T-cell (primary cell): ENCODE results near the gene LTC4S. TPM values are rescaled to one million over a fixed set of nuclear protein-coding genes. Genes with fewer than 3 reads are reported as not detected.
"Not testable (repeated sequence)": the region's sequence is repeated elsewhere in the genome, so short reads cannot be mapped to it uniquely, and the experiment has no call there.

ENCODE experiments used
- ATAC-seq, 4 experiments: fragments of 200-7000 bp in 3 of 4; fragments of 150-1000 bp in 1 of 4; cut with Tn5 transposase; replicated peaks in 1 of 4; 1 replicate in 3 of 4; 2 replicates in 1 of 4; pipeline ENCODE4 v1.10.0; 2021; ENCODE audit warnings: moderate library complexity in 3 of 4, mild to moderate bottlenecking in 2 of 4, moderate number of reproducible peaks in 1 of 4
- CTCF ChIA-PET, 2 donors: fragments of 300-600 bp; sonication (Branson Sonifier 250); formaldehyde crosslinking; loops; one replicate each; lab custom pipeline; 2022; ENCODE audit warnings: antibody characterized with exemption in 2 of 2; lab: Charles Lee
- POLR2A ChIA-PET, 2 donors: fragments of 300-600 bp; sonication (Branson Sonifier 250); formaldehyde crosslinking; loops; one replicate each; lab custom pipeline; 2022; ENCODE audit warnings: antibody characterized with exemption in 2 of 2; lab: Charles Lee
- DNase-seq, 35 experiments: peaks; one replicate each; pipeline versions ENCODE4 v3.0.0 to v3.0.0-alpha.2; 2013 to 2023
- H3K27ac ChIP-seq: one replicate; pipeline ENCODE4 v1.5.1; 2013; ENCODE audit warnings: low read length
- H3K27me3 ChIP-seq, 2 experiments: replicated peaks in 1 of 2; 1 replicate in 1 of 2; 2 replicates in 1 of 2; pipeline versions ENCODE4 v1.6.1 to v1.7.0; 2013; ENCODE audit warnings: low read length in 1 of 2, mixed read lengths in 1 of 2; ENCODE audit not compliant: control insufficient read depth in 2 of 2, insufficient read depth in 2 of 2; ENCODE audit errors: extremely low read depth in 1 of 2
- H3K36me3 ChIP-seq, 2 donors: 1 replicate in 1 of 2; 2 replicates in 1 of 2; pipeline versions ENCODE4 v1.6.1 to v1.7.0; 2013; ENCODE audit warnings: low read length in 1 of 2; ENCODE audit not compliant: control insufficient read depth in 2 of 2, insufficient read depth in 1 of 2; ENCODE audit errors: extremely low read depth in 1 of 2
- H3K4me1 ChIP-seq, 2 experiments: 1 replicate in 1 of 2; 2 replicates in 1 of 2; pipeline versions ENCODE4 v1.6.1 to v1.7.0; 2013; ENCODE audit warnings: low read length in 2 of 2, mixed read lengths in 1 of 2; ENCODE audit not compliant: insufficient read depth in 2 of 2, control insufficient read depth in 1 of 2; ENCODE audit errors: extremely low read depth in 1 of 2
- H3K4me3 ChIP-seq, 2 donors: 1 replicate in 1 of 2; 2 replicates in 1 of 2; pipeline versions ENCODE4 v1.5.1 to v1.7.0; 2013; ENCODE audit warnings: mild to moderate bottlenecking in 2 of 2, low read length in 1 of 2, moderate library complexity in 1 of 2; ENCODE audit not compliant: control insufficient read depth in 1 of 2; ENCODE audit errors: extremely low read depth in 1 of 2
- H3K9me3 ChIP-seq: 2 replicates; pipeline ENCODE4 v1.7.0; 2013
- H3K27ac Mint-ChIP-seq, 2 donors: one replicate each; pipeline ENCODE4 v1.8.0; 2020 to 2021; ENCODE audit warnings: mild to moderate bottlenecking in 2 of 2, mixed read lengths in 2 of 2
- H3K27me3 Mint-ChIP-seq, 2 donors: one replicate each; pipeline ENCODE4 v1.8.0; 2021 to 2022; ENCODE audit warnings: mixed read lengths in 2 of 2
- H3K36me3 Mint-ChIP-seq: one replicate; pipeline ENCODE4 v1.8.0; 2021; ENCODE audit warnings: mixed read lengths
- H3K4me1 Mint-ChIP-seq, 3 donors: one replicate each; pipeline ENCODE4 v1.8.0; 2020 to 2022; ENCODE audit warnings: mixed read lengths in 3 of 3, mild to moderate bottlenecking in 1 of 3
- H3K4me3 Mint-ChIP-seq, 3 donors: one replicate each; pipeline ENCODE4 v1.8.0; 2020 to 2022; ENCODE audit warnings: mild to moderate bottlenecking in 3 of 3, mixed read lengths in 3 of 3, moderate library complexity in 3 of 3
- H3K9me3 Mint-ChIP-seq, 3 donors: one replicate each; pipeline ENCODE4 v1.8.0; 2020 to 2022; ENCODE audit warnings: mixed read lengths in 3 of 3
- WGBS: methylation state at CpG from one replicate; pipeline ENCODE4 v1.1.5; 2013; ENCODE audit warnings: missing lambda C conversion rate; ENCODE audit not compliant: insufficient coverage; 5-methylcytosine and 5-hydroxymethylcytosine counted together
- total RNA-seq, 35 experiments: library from RNA in 6 of 35; stranded (reverse) in 6 of 35; fragments of 120-200 nt in 1 of 35; gene quantifications; one replicate each; pipeline versions ENCODE4 v1.2.1 to v1.2.4 and lab custom pipeline; 2013 to 2026

Gene LTC4S
- total RNA-seq, 5 donors from 2014 or later (not counting 1 experiment from before 2014, with no cell fraction given) = 3.6 to 12.6 (median 8.1) TPM

GRCh38 chr5:179789278-179789677 is 4.5 kb upstream of the LTC4S start:
- CTCF ChIA-PET = interaction anchor here (0.6 to 1.5 kb wide), 3 partner anchors 26 to 888 kb away, joined by 3 to 5 read pairs (median 4); no protein-coding TSS in a partner anchor
- not testable (repeated sequence) for ATAC-seq, H3K27ac ChIP-seq, H3K9me3 ChIP-seq, H3K27me3 ChIP-seq, H3K27ac Mint-ChIP-seq, H3K27me3 Mint-ChIP-seq, H3K9me3 Mint-ChIP-seq, DNase-seq, H3K4me3 Mint-ChIP-seq, H3K36me3 Mint-ChIP-seq, H3K36me3 ChIP-seq, H3K4me3 ChIP-seq
- H3K4me1 ChIP-seq = peaks cover 7 to 13% of the 10 kb centered on the region in 2 experiments
- H3K4me1 Mint-ChIP-seq = peaks cover 16 to 18% (median 18%) of the 10 kb centered on the region in 3 donors
- 96% methylated on average over 4 of the region's 9 CpGs for WGBS
- POLR2A ChIA-PET = interaction anchor here in 1 of 2 donors (0.6 kb wide), 1 partner anchor 26 kb away, joined by 4 read pairs; no protein-coding TSS in a partner anchor

GRCh38 chr5:179791881-179792611 is 1.7 kb upstream of the LTC4S start:
- peak overlapping the region in 1 of 3 donors; percentile 31 for H3K4me3 Mint-ChIP-seq
- POLR2A ChIA-PET = interaction anchor here in 1 of 2 donors (0.6 kb wide), 1 partner anchor 49 kb away, joined by 3 read pairs; no protein-coding TSS in a partner anchor

GRCh38 chr5:179792612-179793467 is 946 bp upstream of the LTC4S start:
- Mint-ChIP-seq H3K36me3 (no peaks in the 10 kb centered on the region), H3K4me3 (peak overlapping the region in 2 of 3 donors; percentile 58 to 65), H3K4me1 (peaks cover 26 to 33% (median 29%) of the 10 kb centered on the region in 3 donors), H3K27ac (peak overlapping the region; percentile 81 to 86), H3K9me3 (no peaks in the 10 kb centered on the region), H3K27me3 (no peaks in the 10 kb centered on the region)
- peak in 1 of 35 experiments; percentile 10 for DNase-seq
- H3K4me1 ChIP-seq = peaks cover 18 to 34% of the 10 kb centered on the region in 2 experiments
- H3K27me3 ChIP-seq = no peaks in the 10 kb centered on the region
- ChIA-PET CTCF (interaction anchor here in 1 of 2 donors (0.6 kb wide), 1 partner anchor 162 kb away, joined by 3 read pairs; no protein-coding TSS in a partner anchor), POLR2A (no interaction called here)
- H3K36me3 ChIP-seq = no peaks in the 10 kb centered on the region
- no peak for ATAC-seq
- no peak overlapping the region for H3K4me3 ChIP-seq
- peak overlapping the region; percentile 48 for H3K27ac ChIP-seq
- 87% methylated on average over 20 of the region's 24 CpGs for WGBS
- H3K9me3 ChIP-seq = no peaks in the 10 kb centered on the region

More at GRCh38 chr5:179791881-179792611, 1.7 kb upstream of the LTC4S start:
- no peaks in the 10 kb centered on the region for H3K9me3 Mint-ChIP-seq
- no peaks in the 10 kb centered on the region for H3K36me3 Mint-ChIP-seq
- H3K27ac Mint-ChIP-seq = peak overlapping the region; percentile 64 to 69
- Histone ChIP-seq H3K27ac (no peak overlapping the region), H3K4me3 (no peak overlapping the region), H3K9me3 (no peaks in the 10 kb centered on the region), H3K27me3 (no peaks in the 10 kb centered on the region), H3K4me1 (peaks cover 18 to 34% of the 10 kb centered on the region in 2 experiments), H3K36me3 (no peaks in the 10 kb centered on the region)
- H3K27me3 Mint-ChIP-seq = no peaks in the 10 kb centered on the region
- CTCF ChIA-PET = no interaction called here
- 57% methylated on average over 15 of the region's 15 CpGs for WGBS
- ATAC-seq (no peak), DNase-seq (peak in 1 of 35 experiments; percentile 19)
- peaks cover 26 to 32% (median 26%) of the 10 kb centered on the region in 3 donors for H3K4me1 Mint-ChIP-seq

- no peaks in the 10 kb centered on the region for H3K9me3 ChIP-seq
- H3K27ac ChIP-seq = peak overlapping the region; percentile 48
- H3K4me1 Mint-ChIP-seq = peaks cover 26 to 33% (median 29%) of the 10 kb centered on the region in 3 donors
- ChIA-PET POLR2A (no interaction called here), CTCF (interaction anchor here (1.3 to 1.4 kb wide), 2 partner anchors 31 kb away, joined by 4 to 5 read pairs; no protein-coding TSS in a partner anchor)
- H3K36me3 Mint-ChIP-seq = peaks cover under 1% of the 10 kb centered on the region
- peaks cover 4 to 12% of the 10 kb centered on the region in 2 donors for H3K36me3 ChIP-seq
- ATAC-seq (no peak), DNase-seq (no peak)
- H3K4me3 Mint-ChIP-seq = peak overlapping the region; percentile 46 to 66 (median 65)
- peak overlapping the region; percentile 81 to 86 for H3K27ac Mint-ChIP-seq
- no peaks in the 10 kb centered on the region for H3K9me3 Mint-ChIP-seq
- no peaks in the 10 kb centered on the region for H3K27me3 ChIP-seq
- H3K4me1 ChIP-seq = peaks cover 18 to 34% of the 10 kb centered on the region in 2 experiments
- H3K4me3 ChIP-seq = peak overlapping the region in 1 of 2 donors; percentile 22
- H3K27me3 Mint-ChIP-seq = no peaks in the 10 kb centered on the region
- 100% methylated on average over 2 of the region's 3 CpGs for WGBS
Observed at GRCh38 chr5:179794171-179794570, 385 bp downstream of the LTC4S start.

GRCh38 chr5:179794575-179794974 is 789 bp downstream of the LTC4S start:
- ChIA-PET POLR2A (no interaction called here), CTCF (interaction anchor here (1.3 to 1.4 kb wide), 2 partner anchors 32 kb away, joined by 4 to 5 read pairs; no protein-coding TSS in a partner anchor)
- no peaks in the 10 kb centered on the region for H3K27me3 ChIP-seq
- WGBS = no CpG with 5 or more reads among the region's 3 CpGs
- no peaks in the 10 kb centered on the region for H3K9me3 Mint-ChIP-seq
- peaks cover 8 to 16% of the 10 kb centered on the region in 2 donors for H3K36me3 ChIP-seq
- H3K4me1 ChIP-seq = peaks cover 18 to 36% of the 10 kb centered on the region in 2 experiments
- H3K4me1 Mint-ChIP-seq = peaks cover 26 to 33% (median 29%) of the 10 kb centered on the region in 3 donors
- peak overlapping the region; percentile 25 to 66 (median 65) for H3K4me3 Mint-ChIP-seq
- DNase-seq (no peak), ATAC-seq (no peak)
- no peaks in the 10 kb centered on the region for H3K9me3 ChIP-seq
- H3K27ac ChIP-seq = peak overlapping the region; percentile 48
- H3K27ac Mint-ChIP-seq = peak overlapping the region; percentile 34 to 46
- peaks cover 5% of the 10 kb centered on the region for H3K36me3 Mint-ChIP-seq
- H3K4me3 ChIP-seq = no peak overlapping the region
- no peaks in the 10 kb centered on the region for H3K27me3 Mint-ChIP-seq
